GM12892 (cell line): ENCODE results near the gene FILIP1L.

Experiments
- POLR2A ChIP-seq: IDR thresholded peaks from 2 replicates; pipeline ENCODE4 v1.6.1; 2011; ENCODE audit warnings: low read depth, low read length, control low read depth
- POLR2AphosphoS5 ChIP-seq: IDR thresholded peaks from 2 replicates; pipeline ENCODE4 v1.6.1; 2011; ENCODE audit warnings: low read depth, low read length, control low read depth
- TAF1 ChIP-seq: IDR thresholded peaks from 2 replicates; pipeline ENCODE4 v1.6.1; 2011; ENCODE audit warnings: low read depth, mild to moderate bottlenecking, control low read depth, low read length, borderline replicate concordance

DNA sequence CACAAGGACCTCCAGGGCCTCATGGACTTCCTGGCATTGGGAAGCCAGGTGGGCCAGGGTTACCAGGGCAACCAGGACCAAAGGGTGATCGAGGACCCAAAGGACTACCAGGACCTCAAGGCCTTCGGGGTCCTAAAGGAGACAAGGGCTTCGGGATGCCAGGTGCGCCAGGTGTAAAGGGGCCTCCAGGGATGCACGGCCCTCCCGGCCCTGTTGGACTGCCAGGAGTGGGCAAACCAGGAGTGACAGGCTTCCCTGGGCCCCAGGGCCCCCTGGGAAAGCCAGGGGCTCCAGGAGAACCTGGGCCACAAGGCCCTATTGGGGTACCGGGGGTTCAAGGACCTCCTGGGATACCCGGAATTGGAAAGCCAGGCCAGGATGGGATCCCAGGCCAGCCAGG is 319.8 kb downstream of the FILIP1L start:
- TF ChIP-seq POLR2A: no peak
- no peak for TF ChIP-seq TAF1
- TF ChIP-seq POLR2AphosphoS5: no peak
